Measurements from ENCODE around the gene CADPS2. TPM values are rescaled to one million over a fixed set of nuclear protein-coding genes. Genes with fewer than 3 reads are reported as not detected.

Gene CADPS2
- total and polyA plus RNA-seq, 7 donors = 1.5 to 3.6 (median 2.1) TPM

GRCh38 chr7:122622682-122623081, 263.6 kb downstream of the CADPS2 start:
- Histone ChIP-seq H3K4me3 (no peak overlapping the region), H3K36me3 (ENCODE audit: insufficient read depth in 1 of 2, low read depth in 1 of 2) (no peaks in the 10 kb centered on the region), H3K27me3 (ENCODE audit: insufficient read depth in 3 of 3, low read length in 2 of 3) (no peaks in the 10 kb centered on the region), H3K4me1 (no peaks in the 10 kb centered on the region), H3K27ac (no peak overlapping the region), H3K9me3 (no peaks in the 10 kb centered on the region)
- WGBS, 3 donors = 55 to 68% (median 66%) methylated on average over 1 of the region's 1 CpG
- no peak for DNase-seq
- intact Hi-C loops (cut with DNase I) = no loop called here
- TF ChIP-seq CTCF (IDR thresholded peaks at IDR 0.05) = no peak
- ATAC-seq = no peak

GRCh38 chr7:122619664-122620063, 266.6 kb downstream of the CADPS2 start:
- ATAC-seq (no peak), DNase-seq (no peak)
- WGBS, 3 donors = 53 to 67% (median 57%) methylated on average over 2 of the region's 2 CpGs
- Histone ChIP-seq H3K27ac (no peak overlapping the region), H3K4me3 (no peak overlapping the region), H3K4me1 (no peaks in the 10 kb centered on the region), H3K36me3 (ENCODE audit: insufficient read depth in 1 of 2, low read depth in 1 of 2) (no peaks in the 10 kb centered on the region), H3K9me3 (no peaks in the 10 kb centered on the region), H3K27me3 (ENCODE audit: insufficient read depth in 3 of 3, low read length in 2 of 3) (no peaks in the 10 kb centered on the region)
- no peak for TF ChIP-seq CTCF (IDR thresholded peaks at IDR 0.05)
- intact Hi-C loops (cut with DNase I) = no loop called here

- TF ChIP-seq CTCF (IDR thresholded peaks at IDR 0.05) = no peak
- Histone ChIP-seq H3K27me3 (ENCODE audit: insufficient read depth in 3 of 3, low read length in 2 of 3) (no peaks in the 10 kb centered on the region), H3K4me1 (no peaks in the 10 kb centered on the region), H3K4me3 (no peak overlapping the region), H3K27ac (no peak overlapping the region), H3K36me3 (ENCODE audit: insufficient read depth in 1 of 2, low read depth in 1 of 2) (no peaks in the 10 kb centered on the region), H3K9me3 (no peaks in the 10 kb centered on the region)
- no peak for ATAC-seq
- WGBS, 3 donors = 48 to 77% (median 49%) methylated on average over 2 of the region's 2 CpGs
- DNase-seq = no peak
- intact Hi-C loops (cut with DNase I) = no loop called here
Observed at GRCh38 chr7:122618585-122619189, 267.6 kb downstream of the CADPS2 start.

GRCh38 chr7:122616951-122617350, 269.3 kb downstream of the CADPS2 start:
- intact Hi-C loops (cut with DNase I) = no loop called here
- H3K36me3 ChIP-seq (ENCODE audit: insufficient read depth in 1 of 2, low read depth in 1 of 2) = no peaks in the 10 kb centered on the region
- TF ChIP-seq CTCF (IDR thresholded peaks at IDR 0.05) = no peak
- no peaks in the 10 kb centered on the region for H3K9me3 ChIP-seq
- WGBS, 3 donors = 62 to 76% (median 75%) methylated on average over 3 of the region's 3 CpGs
- H3K27me3 ChIP-seq (ENCODE audit: insufficient read depth in 3 of 3, low read length in 2 of 3) = no peaks in the 10 kb centered on the region
- ATAC-seq (no peak), DNase-seq (no peak)
- no peaks in the 10 kb centered on the region for H3K4me1 ChIP-seq
- no peak overlapping the region for H3K4me3 ChIP-seq
- H3K27ac ChIP-seq = no peak overlapping the region

GRCh38 chr7:122605929-122606328, 280.3 kb downstream of the CADPS2 start:
- no peak for DNase-seq
- Histone ChIP-seq H3K36me3 (ENCODE audit: insufficient read depth in 1 of 2, low read depth in 1 of 2) (no peaks in the 10 kb centered on the region), H3K27me3 (ENCODE audit: insufficient read depth in 3 of 3, low read length in 2 of 3) (no peaks in the 10 kb centered on the region), H3K4me1 (no peaks in the 10 kb centered on the region), H3K4me3 (no peak overlapping the region), H3K9me3 (no peaks in the 10 kb centered on the region), H3K27ac (no peak overlapping the region)
- ATAC-seq = no peak
- intact Hi-C loops (cut with DNase I) = no loop called here
- no peak for TF ChIP-seq CTCF (IDR thresholded peaks at IDR 0.05)
- 83 to 91% (median 89%) methylated on average over 2 of the region's 2 CpGs for WGBS, 3 donors

Data from psoas muscle (tissue), 8 donors.